Lung (tissue), 12 donors: Measurements from ENCODE around the gene PROM2. TPM values are rescaled to one million over a fixed set of nuclear protein-coding genes. Genes with fewer than 3 reads are reported as not detected.

Experiments used
- ATAC-seq: fragments of 200-7000 bp; cut with Tn5 transposase; one replicate; pipeline ENCODE4 v1.9.1; 2020; ENCODE audit warnings: moderate number of reproducible peaks; ENCODE audit not compliant: insufficient read depth, low FRiP score
- DNase-seq, 3 donors: peaks; one replicate each; pipeline ENCODE4 v3.0.0-alpha.2; 2013 to 2017
- H3K27ac ChIP-seq, 2 donors: one replicate each; pipeline ENCODE4 v1.5.1; 2013; ENCODE audit warnings: mild to moderate bottlenecking in 2 of 2, moderate library complexity in 2 of 2, control low read depth in 1 of 2, inconsistent platforms in 1 of 2, low read depth in 1 of 2, low read length in 1 of 2
- H3K27me3 ChIP-seq, 3 donors: one replicate each; pipeline ENCODE4 v1.5.1; 2013; ENCODE audit warnings: low read length in 2 of 3; ENCODE audit not compliant: control insufficient read depth in 3 of 3, insufficient read depth in 3 of 3
- H3K36me3 ChIP-seq, 4 donors: one replicate each; pipeline ENCODE4 v1.5.1; 2013; ENCODE audit warnings: low read length in 4 of 4, mild to moderate bottlenecking in 1 of 4, moderate library complexity in 1 of 4; ENCODE audit not compliant: control insufficient read depth in 4 of 4, insufficient read depth in 4 of 4
- H3K4me1 ChIP-seq, 5 donors: one replicate each; pipeline ENCODE4 v1.5.1; 2013; ENCODE audit warnings: low read length in 5 of 5, mild to moderate bottlenecking in 2 of 5, moderate library complexity in 1 of 5; ENCODE audit not compliant: control insufficient read depth in 5 of 5, insufficient read depth in 5 of 5
- H3K4me3 ChIP-seq: one replicate; pipeline ENCODE4 v1.5.1; 2013; ENCODE audit warnings: mild to moderate bottlenecking, control low read depth, moderate library complexity
- H3K9ac ChIP-seq, 2 donors: one replicate each; pipeline ENCODE4 v1.5.1; 2013; ENCODE audit warnings: low read length in 2 of 2, control low read depth in 1 of 2; ENCODE audit not compliant: insufficient read depth in 1 of 2
- H3K9me3 ChIP-seq, 4 donors: one replicate each; pipeline ENCODE4 v1.5.1; 2013; ENCODE audit warnings: low read length in 3 of 4, mild to moderate bottlenecking in 1 of 4, moderate library complexity in 1 of 4; ENCODE audit not compliant: control insufficient read depth in 4 of 4, insufficient read depth in 3 of 4
- CTCF ChIP-seq: IDR thresholded peaks from 2 replicates; pipeline ENCODE4 v1.5.1; 2012; ENCODE audit warnings: mild to moderate bottlenecking; ENCODE audit errors: control extremely low read depth, extremely low read depth
- WGBS, 2 donors: extraction: QIAGEN DNeasy Blood & Tissue Kit; methylation state at CpG; one replicate each; pipeline ENCODE4 v1.1.7; 2013; 5-methylcytosine and 5-hydroxymethylcytosine counted together
- polyA plus RNA-seq, 2 donors: library from polyadenylated mRNA; stranded (reverse); fragments of 200-250 nt; gene quantifications; one replicate each; pipeline ENCODE4 v1.2.1, GENCODE V29; 2013
- total RNA-seq, 2 donors: library from RNA; depleted of rRNA in 1 of 2; stranded (reverse); fragments of >200 nt in 1 of 2; gene quantifications; one replicate each; pipeline ENCODE4 v1.2.1, GENCODE V29; 2014 to 2021
- donor health status: control.
- donor health status: control.
- donor health status: Bipolar disorder and iron deficiency.
- donor health status: healthy.
- donor health status: DM: yes; HTN: yes; CAD: no.

The PROM2 gene
- total and polyA plus RNA-seq, 4 donors, result 4.1 to 11.5 (median 5.2) TPM

GRCh38 chr2:95316466-95317122 is 42.3 kb downstream of the PROM2 start:
- Histone ChIP-seq H3K4me3 (no peak overlapping the region), H3K9me3 (no peaks in the 10 kb centered on the region), H3K27me3 (no peaks in the 10 kb centered on the region), H3K36me3 (no peaks in the 10 kb centered on the region), H3K9ac (no peak overlapping the region), H3K4me1 (no peaks in the 10 kb centered on the region), H3K27ac (no peak overlapping the region)
- ATAC-seq (no peak), DNase-seq (no peak)
- TF ChIP-seq CTCF, result no peak
- 68 to 72% methylated on average over 8 of the region's 8 CpGs for WGBS, 2 donors

GRCh38 chr2:95317123-95317500 is 42.9 kb downstream of the PROM2 start:
- Histone ChIP-seq H3K27me3 (no peaks in the 10 kb centered on the region), H3K4me1 (no peaks in the 10 kb centered on the region), H3K27ac (no peak overlapping the region), H3K36me3 (no peaks in the 10 kb centered on the region), H3K9ac (no peak overlapping the region), H3K4me3 (no peak overlapping the region), H3K9me3 (no peaks in the 10 kb centered on the region)
- no peak for DNase-seq
- TF ChIP-seq CTCF, result no peak
- ATAC-seq, result no peak
- 66 to 90% methylated on average over 5 to 6 of the region's 6 CpGs for WGBS, 2 donors

DNA sequence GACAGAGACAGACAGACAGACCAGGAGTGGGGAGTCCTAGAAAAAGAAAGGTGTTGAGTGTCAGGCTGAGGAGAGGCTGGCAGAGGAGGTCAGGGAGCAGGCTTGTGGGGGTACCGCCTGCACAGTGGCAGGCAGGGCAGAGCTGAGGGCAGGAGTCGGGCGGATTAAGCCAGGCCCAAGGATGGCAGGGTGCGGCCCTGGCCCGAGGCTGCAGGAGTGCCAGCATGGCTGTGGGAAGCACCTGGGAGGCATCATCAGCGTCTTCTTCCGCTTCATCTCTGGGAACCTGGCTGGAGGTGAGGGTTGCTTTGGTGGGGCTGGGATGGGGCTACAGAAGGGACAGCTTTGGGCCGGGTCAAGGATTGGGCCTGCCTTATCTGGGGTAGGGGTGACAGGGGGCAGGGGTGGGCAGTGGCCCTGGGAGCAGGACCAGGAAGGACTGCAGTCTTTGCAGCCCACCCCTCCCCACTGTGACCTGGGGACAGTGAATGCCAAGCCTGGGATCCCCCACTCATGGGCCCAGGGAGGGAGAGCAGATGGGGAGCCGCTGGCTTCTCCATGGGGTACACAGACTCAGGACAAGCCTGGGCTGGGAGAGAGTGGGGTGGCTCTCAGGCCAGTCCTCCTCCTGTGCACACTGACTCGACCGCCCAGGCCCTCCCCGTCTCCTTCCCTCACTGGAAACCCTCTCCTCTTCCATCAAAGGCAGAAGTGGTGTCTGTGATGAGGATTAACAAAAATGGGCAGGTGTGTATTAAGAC is 43.6 kb downstream of the PROM2 start:
- DNase-seq, result no peak
- ATAC-seq, result no peak
- Histone ChIP-seq H3K9ac (no peak overlapping the region), H3K4me1 (no peaks in the 10 kb centered on the region), H3K36me3 (no peaks in the 10 kb centered on the region), H3K27ac (no peak overlapping the region), H3K4me3 (no peak overlapping the region), H3K9me3 (no peaks in the 10 kb centered on the region), H3K27me3 (no peaks in the 10 kb centered on the region)
- TF ChIP-seq CTCF, result no peak
- WGBS, 2 donors, result 87 to 94% methylated on average over 12 of the region's 12 CpGs
